Stimulated activated CD4-positive, alpha-beta T cell treated with anti-CD3 and anti-CD28 coated beads, Interleukin-12 subunit alpha, Interleukin-12 subunit beta, amount 100 ng/mL, for 4 hours (primary cell): ENCODE data around the gene DZIP1L.
"Not testable (repeated sequence)": the region's sequence is repeated elsewhere in the genome, so short reads cannot be mapped to it uniquely, and the experiment has no call there.

ENCODE experiments used
- DNase-seq: peaks from one replicate; pipeline ENCODE4 v3.0.0-alpha.2; 2020

DZIP1L gene

GRCh38 chr3:138114988-138115971, at the start of gene DZIP1L:
DZIP1L (minus strand) TSS chr3:138115608; CDS start chr3:138103971, 11,637 bp downstream.
- peak; percentile 28 for DNase-seq

GRCh38 chr3:138165061-138165460, 49.7 kb upstream of the DZIP1L start:
- DNase-seq, result no peak

- no peak for DNase-seq
Measured at GRCh38 chr3:138157743-138158142, 42.3 kb upstream of the DZIP1L start.

GRCh38 chr3:138154534-138154933, 39.1 kb upstream of the DZIP1L start:
- DNase-seq, result no peak

- no peak for DNase-seq
Measured at GRCh38 chr3:138148503-138148902, 33.1 kb upstream of the DZIP1L start.

GRCh38 chr3:138142181-138142580, 26.8 kb upstream of the DZIP1L start:
- not testable (repeated sequence) for DNase-seq

GRCh38 chr3:138140940-138141339, 25.5 kb upstream of the DZIP1L start:
- DNase-seq, result no peak

GRCh38 chr3:138139691-138140090, 24.3 kb upstream of the DZIP1L start:
- no peak for DNase-seq

- DNase-seq, result no peak
Measured at GRCh38 chr3:138137861-138138260, 22.5 kb upstream of the DZIP1L start.

GRCh38 chr3:138136201-138136600, 20.8 kb upstream of the DZIP1L start:
- DNase-seq, result no peak

GRCh38 chr3:138135833-138136194, 20.4 kb upstream of the DZIP1L start:
- DNase-seq, result no peak

- no peak for DNase-seq
Measured at GRCh38 chr3:138135146-138135832, 19.9 kb upstream of the DZIP1L start.

- DNase-seq, result no peak
Measured at GRCh38 chr3:138132239-138132638, 16.8 kb upstream of the DZIP1L start, which contains the start of gene A4GNT. A4GNT (minus strand) TSS chr3:138132390; CDS start chr3:138131256, 1,134 bp downstream.

- no peak for DNase-seq
Measured at GRCh38 chr3:138127636-138128365, 12.4 kb upstream of the DZIP1L start.

GRCh38 chr3:138125548-138126221, 10.3 kb upstream of the DZIP1L start:
- DNase-seq, result no peak

GRCh38 chr3:138124706-138125355, 9.4 kb upstream of the DZIP1L start:
- no peak for DNase-seq

GRCh38 chr3:138124188-138124587, 8.8 kb upstream of the DZIP1L start:
- DNase-seq, result no peak

GRCh38 chr3:138119423-138119766, 4.0 kb upstream of the DZIP1L start:
- no peak for DNase-seq

GRCh38 chr3:138118612-138119422, 3.4 kb upstream of the DZIP1L start:
- DNase-seq, result peak; percentile 50

- no peak for DNase-seq
Measured at GRCh38 chr3:138114431-138114918, 933 bp downstream of the DZIP1L start.

- no peak for DNase-seq
Measured at GRCh38 chr3:138113326-138113725, 2.1 kb downstream of the DZIP1L start.
